ENCODE data around the gene AGTR1.
"Not testable (repeated sequence)": the region's sequence is repeated elsewhere in the genome, so short reads cannot be mapped to it uniquely, and the experiment has no call there.

AGTR1 gene

GRCh38 chr3:148718982-148719862, 21.5 kb downstream of the AGTR1 start:
- DNase-seq: no peak

- DNase-seq: no peak
These were observed 23.2 kb downstream of the AGTR1 start for GRCh38 chr3:148720873-148721272.

- no peak for DNase-seq
These were observed 25.9 kb downstream of the AGTR1 start for GRCh38 chr3:148723631-148724030.

- DNase-seq: no peak
These were observed 29.5 kb downstream of the AGTR1 start for GRCh38 chr3:148727231-148727630.

- DNase-seq: no peak
These were observed 31.1 kb downstream of the AGTR1 start for GRCh38 chr3:148728753-148729152.

- DNase-seq: no peak
These were observed 31.9 kb downstream of the AGTR1 start for GRCh38 chr3:148729476-148730055.

- DNase-seq: no peak
These were observed 33.0 kb downstream of the AGTR1 start for GRCh38 chr3:148730676-148731075.

- no peak for DNase-seq
These were observed 37.9 kb downstream of the AGTR1 start for GRCh38 chr3:148735597-148735996.

GRCh38 chr3:148736086-148736485, 38.4 kb downstream of the AGTR1 start:
- no peak for DNase-seq

- DNase-seq: no peak
These were observed 39.4 kb downstream of the AGTR1 start for GRCh38 chr3:148737104-148737530.

GRCh38 chr3:148739720-148740119, 42.0 kb downstream of the AGTR1 start:
- no peak for DNase-seq

- DNase-seq: no peak
These were observed 42.6 kb downstream of the AGTR1 start for GRCh38 chr3:148740291-148740690.

GRCh38 chr3:148741219-148741618, 43.5 kb downstream of the AGTR1 start:
- no peak for DNase-seq

- no peak for DNase-seq
These were observed 44.4 kb downstream of the AGTR1 start for GRCh38 chr3:148742118-148742517.

GRCh38 chr3:148746053-148746452, 48.4 kb downstream of the AGTR1 start:
- DNase-seq: no peak

GRCh38 chr3:148748283-148748682, 50.6 kb downstream of the AGTR1 start:
- DNase-seq: no peak

GRCh38 chr3:148750296-148750695, 52.6 kb downstream of the AGTR1 start:
- DNase-seq: no peak

- no peak for DNase-seq
These were observed 53.8 kb downstream of the AGTR1 start for GRCh38 chr3:148751461-148751860.

GRCh38 chr3:148753385-148753784, 55.7 kb downstream of the AGTR1 start:
- not testable (repeated sequence) for DNase-seq

GRCh38 chr3:148755570-148755969, 57.9 kb downstream of the AGTR1 start:
- DNase-seq: no peak

GRCh38 chr3:148756311-148756710, 58.6 kb downstream of the AGTR1 start:
- DNase-seq: no peak

- DNase-seq: no peak
These were observed 59.8 kb downstream of the AGTR1 start for GRCh38 chr3:148757238-148758215.

- DNase-seq: no peak
These were observed 60.7 kb downstream of the AGTR1 start for GRCh38 chr3:148758303-148758884.
